HG02943 (cell line): Measurements from ENCODE around the gene USH1C.

Experiments used
- ATAC-seq: cut with Tn5 transposase; IDR thresholded peaks from one replicate; pipeline ENCODE4 v1.9.1; 2021; ENCODE audit warnings: mild to moderate bottlenecking, low read depth, moderate library complexity; ENCODE audit not compliant: unreplicated experiment

USH1C gene

DNA sequence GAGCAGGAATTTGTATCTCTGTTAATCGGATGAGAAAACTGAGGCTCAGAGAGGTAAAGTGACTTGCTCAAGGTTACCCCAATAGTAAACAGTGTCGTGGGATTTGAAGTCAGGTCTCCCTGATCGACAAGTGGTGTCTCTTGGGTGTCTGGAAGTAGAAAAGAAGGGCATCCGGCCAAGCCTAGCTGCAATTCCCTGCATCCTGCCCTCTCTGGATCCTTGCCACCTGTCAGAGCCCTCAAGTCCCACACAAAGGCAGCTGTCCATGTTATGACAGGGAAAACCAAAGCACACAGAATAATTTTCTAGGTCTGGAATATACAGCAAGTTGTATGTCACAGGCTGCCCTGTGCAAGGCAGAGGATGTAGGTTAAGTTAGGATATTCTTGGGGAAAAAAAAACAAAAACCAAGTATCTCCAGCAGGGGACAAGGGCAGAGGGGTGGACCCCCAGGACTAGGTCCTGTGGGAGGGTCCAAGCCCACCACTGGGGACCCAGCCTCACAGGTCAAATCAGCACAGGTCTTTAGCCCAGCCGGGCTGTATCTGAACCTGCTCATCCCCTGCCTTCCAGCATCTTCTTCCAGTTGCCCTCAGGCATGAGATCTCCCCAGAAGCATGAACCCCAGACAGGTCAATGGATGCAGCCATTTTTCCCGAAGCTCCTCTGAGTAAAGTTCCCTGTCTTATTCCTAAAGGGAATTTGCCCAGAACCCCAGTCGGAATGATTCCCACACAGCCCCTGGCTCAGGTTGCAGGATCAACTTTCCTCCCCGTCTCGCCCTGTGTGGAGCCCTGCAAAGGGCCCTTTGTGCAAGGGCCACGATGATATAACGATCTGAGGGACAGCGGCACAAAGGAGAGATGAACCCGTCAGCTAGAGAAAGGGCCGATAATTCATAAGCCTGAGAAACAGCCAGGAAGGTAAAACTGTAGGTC lies 15.0 kb downstream of the USH1C start:
- no peak for ATAC-seq

DNA sequence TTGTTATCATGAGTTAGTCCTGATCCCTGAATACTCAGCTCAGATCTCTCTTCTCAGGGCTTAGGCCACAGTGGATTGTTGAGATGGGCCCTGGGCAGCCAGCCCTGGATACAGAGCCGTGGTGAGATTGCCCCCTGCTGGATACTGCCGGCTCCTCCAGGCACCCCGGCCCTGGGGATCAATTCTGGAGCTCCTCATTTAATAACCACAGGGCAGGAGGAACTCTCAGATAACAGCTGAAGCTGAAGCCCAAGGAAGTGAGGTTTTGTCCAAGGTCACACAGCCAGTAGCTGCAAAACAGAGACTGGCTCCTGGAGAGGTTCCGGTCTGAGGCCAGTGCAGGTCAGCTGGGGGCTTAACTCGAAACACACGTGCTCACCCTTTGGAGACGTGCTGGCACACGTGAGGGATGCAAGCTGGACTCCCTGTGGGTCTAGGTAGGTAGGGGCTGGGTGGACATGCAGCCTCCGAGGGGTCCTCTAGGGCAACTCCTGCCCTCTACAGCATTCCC lies 16.0 kb downstream of the USH1C start:
- no peak for ATAC-seq

DNA sequence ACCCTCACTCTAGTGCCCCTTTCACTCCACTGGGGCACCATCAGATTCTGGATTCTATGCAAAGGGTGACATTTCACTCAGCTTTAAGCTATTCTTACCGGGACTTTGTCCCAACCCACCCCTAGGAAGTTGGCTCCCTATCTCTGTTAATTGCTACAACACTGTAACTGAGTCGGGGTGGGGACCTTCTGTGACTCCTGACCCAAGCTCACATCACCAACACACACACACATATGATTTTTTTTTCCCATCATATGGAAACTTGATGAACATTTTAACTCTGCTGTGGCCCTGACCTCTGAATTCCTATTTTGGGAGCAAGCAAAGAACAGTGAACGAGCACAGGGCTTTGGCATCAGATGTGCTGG lies 16.6 kb downstream of the USH1C start:
- no peak for ATAC-seq

DNA sequence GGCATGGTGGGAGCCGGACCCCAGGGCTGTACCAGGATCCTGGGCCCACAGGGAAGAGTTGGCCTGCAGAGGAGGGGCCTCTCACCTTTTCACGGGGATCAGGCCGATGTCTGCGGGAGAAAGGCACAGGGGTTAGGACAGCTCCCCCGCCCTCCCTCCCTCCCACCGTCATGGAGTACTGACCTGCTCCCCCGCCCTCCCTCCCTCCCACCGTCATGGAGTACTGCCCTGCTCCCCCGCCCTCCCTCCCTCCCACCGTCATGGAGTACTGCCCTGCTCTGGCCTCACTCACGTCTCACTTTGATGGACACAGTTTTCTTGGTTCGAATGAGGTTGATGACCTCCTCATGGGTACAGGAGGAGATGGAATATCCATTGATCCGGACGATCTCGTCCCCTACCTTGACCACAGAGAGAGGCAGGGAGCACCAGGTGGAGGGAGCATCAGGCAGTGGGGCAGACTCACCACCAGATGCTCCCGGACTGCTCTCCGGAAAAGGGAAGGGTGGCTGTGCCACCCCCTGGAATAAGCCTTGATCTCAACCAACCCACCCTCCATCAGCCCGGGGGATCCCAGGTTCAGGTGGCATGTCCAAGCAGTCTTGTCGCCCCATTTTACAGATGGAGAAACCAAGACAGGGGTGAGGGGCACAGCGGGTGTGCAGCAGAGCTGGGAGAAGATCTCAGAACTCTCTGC lies 17.1 kb downstream of the USH1C start:
- ATAC-seq, result no peak

DNA sequence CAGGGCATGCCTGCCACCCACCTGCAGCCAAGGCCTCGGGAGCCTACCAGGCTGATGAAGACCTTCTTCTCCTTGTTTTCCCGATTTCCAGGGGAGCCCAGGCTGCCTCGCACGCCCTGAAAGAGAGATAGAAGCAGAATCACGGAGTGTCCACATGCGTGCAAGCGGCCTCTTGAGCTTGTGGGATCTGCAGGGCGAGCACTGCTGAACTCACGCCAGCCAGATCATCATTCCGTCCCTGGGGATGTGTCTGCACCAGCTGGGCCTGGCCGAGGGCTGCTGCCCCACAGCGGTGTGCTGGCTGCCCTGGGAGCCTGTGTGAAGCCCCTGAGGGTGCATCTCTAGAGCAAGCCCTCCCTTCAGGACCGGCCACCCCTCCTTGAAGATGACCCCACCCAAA lies 17.9 kb downstream of the USH1C start:
- no peak for ATAC-seq

DNA sequence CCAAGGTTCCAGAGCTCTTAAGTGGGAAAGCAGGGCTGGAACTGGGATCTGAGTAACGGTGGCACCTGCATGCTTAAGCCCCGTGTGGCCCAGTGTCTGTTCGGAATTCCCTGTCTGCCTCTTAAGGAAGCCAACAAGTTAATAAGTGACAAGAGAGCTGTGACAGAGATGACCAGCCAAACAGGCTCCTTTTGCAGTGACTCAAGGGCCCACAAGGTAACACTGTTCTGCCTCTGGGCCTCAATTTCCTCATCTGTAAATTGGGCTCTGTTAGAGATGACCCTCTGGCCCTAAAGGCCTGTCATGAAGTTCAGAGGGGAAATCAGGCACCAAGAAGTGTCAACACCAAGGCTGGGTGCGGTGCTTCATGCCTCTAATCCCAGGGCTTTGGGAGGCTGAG lies 18.6 kb downstream of the USH1C start:
- no peak for ATAC-seq

DNA sequence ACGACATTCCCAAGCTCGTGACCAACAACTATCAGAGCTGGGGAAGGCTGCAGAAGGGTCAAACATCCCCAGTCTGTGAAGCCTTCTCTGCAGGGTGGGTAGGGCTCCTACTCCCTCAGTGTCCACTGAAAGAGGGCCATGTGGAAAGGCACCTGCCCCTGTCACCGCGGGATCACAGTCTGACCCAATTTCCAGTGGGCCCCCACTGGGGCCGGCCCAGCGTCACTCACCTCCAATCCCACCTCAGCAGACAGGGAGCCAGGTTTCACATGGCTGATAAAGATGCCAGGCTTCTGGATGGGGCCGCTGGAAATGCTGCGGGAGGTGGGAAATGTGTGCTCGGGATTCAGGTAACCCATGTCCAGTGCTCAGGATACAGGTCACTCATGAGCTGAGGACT lies 20.0 kb downstream of the USH1C start:
- no peak for ATAC-seq

DNA sequence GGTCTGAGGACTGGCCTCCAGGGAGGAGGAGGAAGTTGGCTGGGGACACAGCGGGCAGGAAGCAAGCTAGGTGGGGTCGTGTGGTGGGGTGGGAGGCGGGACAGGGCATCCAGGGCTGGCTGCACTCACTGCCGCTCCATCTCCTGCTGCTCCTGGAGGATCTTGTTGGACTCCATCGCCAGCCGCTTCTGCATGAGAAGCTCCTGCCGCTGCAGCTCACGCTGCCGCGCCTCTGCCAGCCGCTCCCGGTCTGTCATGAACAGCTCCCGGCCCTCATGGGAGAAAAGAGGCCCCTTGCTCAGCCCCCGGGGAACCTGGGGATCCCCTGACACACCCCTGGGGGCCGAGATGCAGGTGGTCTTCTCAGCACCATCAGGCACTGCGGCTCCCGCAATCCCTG lies 21.6 kb downstream of the USH1C start:
- ATAC-seq, result no peak

DNA sequence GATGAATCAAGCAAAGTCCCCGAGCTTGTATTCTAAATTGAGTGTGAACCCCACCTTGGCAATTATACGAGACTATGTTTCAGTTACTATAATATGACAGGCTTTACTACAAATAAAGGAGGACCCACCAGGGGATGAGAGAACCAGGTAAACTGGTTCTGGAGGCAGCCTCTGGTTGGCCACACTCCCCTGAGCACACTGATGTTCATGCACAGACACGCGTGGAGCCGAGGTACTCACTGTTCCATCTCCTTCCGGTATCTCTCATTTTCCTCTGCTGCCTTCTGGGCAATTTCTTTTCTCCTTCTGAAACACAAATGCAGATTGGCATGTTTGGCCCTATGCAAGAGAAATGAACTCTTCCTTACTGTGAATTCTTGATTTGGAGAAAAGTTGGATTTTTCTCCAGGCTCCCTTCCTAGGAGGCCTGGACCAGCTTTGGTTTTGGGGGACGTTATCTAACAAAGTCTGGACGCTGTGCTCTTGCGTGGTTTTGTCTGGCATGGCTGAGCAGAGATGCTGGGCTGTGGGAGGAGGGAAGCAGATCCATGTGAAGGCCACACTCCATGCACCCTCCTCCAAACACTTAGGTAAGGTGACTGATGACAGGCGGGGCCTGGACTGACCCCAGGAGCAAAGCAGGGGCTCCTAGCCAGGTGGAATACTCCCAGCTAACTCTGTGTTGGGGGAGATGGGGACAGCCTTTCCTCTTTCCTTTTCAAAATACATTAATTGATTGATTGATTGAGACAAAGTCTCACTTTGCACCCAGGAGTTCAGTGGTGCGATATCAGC lies 22.9 kb downstream of the USH1C start:
- no peak for ATAC-seq

DNA sequence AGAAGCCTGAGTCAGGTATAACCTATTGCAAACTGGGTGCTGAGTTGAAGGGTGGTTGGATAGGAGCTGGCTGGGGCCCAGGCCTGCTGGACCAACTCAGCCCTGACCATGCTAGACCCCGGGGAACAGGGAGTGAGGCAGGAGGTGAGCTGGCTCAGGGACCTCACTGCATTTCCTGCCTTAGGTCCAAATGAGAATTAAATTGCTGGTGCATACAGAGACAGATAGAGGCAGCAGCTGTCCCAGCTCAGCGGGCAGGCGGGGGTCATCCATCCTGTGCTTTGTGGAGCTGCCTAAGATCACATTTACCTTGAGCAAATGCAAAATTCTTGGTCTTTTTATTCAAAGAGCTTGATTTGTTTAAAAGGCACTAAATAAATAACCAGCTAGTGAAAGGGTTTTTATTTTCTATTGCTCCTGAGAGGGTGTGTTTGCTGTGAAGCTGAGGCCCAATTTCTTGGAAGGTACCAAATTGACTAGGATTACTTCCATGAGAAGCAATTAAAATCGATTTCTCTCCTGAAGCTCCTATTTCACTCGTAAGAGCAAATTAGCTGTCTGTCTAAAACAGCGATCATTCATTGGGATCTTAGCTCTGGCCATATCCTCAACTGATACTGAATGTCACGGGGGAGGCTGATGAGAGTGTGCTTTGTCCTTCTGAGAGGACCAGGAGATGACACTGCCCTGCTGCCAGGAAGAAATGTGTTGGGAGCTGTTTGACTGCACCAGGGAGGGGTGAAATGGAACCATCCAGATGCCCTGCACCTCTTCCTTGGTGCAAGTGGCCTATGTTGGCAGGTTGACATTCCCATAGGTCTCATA lies 24.9 kb downstream of the USH1C start:
- no peak for ATAC-seq

DNA sequence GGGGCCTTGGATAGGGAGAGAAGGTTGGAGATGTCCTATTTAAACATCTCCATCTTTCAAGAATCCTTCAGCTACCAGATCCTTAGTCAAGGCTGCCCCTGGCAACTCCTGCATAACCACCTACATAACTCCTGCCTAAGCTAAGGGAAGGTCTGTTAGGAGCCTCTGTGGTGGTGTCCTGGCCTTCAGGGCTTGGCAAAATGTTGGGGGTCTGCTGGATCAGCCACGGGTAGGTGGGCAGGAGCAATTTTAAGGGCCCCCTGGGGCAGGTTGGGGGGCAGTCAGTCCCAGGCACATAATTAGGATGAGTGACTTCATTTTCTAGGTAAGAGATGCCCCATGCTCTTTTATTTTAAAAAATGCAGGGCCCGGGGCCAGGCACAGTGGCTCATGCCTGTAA lies 25.9 kb downstream of the USH1C start:
- no peak for ATAC-seq

DNA sequence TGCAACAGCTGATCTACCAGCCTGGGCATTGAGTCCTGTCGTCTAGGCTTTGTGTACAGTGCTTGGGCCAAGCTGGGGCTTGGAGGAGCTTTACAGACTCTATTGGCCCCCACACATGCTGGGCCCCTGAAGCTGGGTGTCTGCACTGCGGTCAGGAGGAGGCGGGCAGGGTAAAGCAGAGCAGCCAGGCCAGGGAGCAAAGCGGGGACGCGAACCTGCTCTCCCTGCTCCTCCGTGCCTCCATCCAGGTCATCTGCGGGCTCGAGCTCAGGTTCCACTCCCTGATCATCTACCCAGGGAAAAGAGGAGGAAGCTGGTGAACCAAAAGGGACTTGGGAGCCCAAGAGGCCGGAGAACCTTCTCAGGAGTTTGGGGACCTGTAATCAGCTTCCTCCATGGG lies 27.0 kb downstream of the USH1C start:
- no peak for ATAC-seq

DNA sequence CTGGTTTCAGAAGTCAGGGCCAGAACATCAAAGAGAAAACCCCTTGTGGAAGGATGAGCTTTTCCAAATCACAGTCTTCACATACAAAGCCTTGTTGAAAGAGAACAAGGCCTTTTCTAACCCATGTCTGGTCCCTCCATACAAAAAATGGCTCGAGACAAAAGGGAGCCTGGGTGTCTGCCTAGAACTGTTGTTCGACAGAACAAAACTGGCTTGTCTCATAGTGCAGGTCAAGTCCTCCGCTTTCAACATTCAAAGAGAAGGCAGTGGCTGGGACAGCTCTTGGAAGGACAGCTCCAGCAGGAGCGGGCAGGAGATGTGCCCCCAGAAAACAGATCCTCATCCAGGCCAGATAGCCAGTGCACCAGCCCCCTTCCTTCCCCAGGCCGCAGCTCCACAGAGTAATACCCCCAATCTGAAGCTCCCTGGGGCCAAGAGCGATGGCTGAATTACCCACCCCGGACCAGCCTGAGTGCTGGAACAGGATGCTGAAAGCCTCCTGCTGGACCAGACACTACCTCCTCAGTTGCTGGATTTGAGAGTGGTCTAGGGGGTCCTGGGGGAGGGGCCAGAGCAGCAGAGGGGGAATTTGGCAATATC lies 27.6 kb downstream of the USH1C start:
- no peak for ATAC-seq

DNA sequence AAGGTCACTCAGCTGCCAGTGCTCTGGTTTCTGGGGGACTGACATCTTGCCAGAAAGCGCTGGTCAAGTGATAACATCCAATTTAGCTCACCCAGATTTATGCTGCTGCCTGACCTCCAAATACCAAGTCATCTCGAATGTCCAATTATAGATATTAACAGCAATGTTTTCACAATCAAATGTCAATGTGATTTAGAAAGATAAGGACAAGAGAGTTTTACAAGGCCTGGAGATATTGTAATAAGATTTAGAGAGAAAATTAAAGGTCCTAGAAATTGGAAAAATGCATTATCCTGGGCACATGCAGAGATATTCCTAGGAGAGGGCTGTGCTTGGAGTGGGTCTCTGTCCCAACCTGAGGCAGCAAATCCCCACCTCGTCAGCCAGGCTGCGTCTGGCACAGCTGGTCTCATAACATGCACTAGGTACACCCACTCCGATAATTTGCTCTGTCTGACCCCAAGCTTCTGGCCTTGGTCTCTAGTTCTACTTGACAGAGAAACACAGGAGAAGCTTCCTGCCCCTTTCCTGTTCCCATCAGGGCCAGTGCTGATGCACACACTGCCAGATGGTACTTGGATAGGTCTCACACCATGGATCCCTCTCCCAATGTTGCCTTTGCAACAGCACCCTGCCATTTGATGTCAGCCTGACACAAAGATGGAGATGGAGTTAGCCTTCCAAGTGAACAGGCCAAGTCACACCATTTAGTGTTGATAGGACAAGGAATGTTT lies 28.6 kb downstream of the USH1C start:
- ATAC-seq, result no peak

DNA sequence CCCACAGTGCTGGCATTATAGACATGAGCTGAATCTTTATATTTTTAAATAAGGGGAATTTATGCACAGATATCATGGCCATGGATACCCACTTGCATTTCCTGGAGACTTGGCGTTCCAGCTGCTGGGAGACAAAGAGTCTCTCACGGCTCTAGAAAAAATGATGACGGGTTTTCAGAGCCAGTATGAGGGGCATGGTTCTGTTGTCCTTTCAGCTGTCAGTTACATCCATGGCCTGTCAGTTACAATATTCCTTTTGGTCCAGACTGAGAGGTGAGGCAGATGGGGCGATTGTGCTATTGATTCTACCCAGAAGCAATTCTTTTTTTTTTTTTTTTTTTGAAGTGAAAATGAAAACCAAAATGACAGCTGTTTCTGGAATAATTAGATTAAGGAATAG lies 29.7 kb downstream of the USH1C start:
- no peak for ATAC-seq

DNA sequence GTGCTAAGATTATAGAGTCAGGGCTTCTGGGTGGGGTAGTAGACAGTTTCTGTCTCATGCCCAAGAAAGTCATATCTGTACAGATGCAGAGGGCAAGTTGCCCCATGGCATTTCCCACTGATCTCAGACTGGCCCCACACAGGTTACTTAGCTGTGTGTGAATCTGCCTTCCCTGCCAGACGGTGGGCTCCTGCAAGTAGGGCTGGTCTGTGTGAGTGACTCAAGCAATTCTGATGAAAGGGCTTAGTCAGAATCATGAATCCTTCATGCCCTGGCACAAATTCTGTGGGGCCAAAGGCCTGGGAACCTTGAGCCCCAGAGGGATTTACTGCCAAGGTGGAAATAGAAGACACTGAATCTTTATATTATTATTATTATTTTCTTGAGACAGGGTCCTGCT lies 30.4 kb downstream of the USH1C start:
- ATAC-seq, result no peak

DNA sequence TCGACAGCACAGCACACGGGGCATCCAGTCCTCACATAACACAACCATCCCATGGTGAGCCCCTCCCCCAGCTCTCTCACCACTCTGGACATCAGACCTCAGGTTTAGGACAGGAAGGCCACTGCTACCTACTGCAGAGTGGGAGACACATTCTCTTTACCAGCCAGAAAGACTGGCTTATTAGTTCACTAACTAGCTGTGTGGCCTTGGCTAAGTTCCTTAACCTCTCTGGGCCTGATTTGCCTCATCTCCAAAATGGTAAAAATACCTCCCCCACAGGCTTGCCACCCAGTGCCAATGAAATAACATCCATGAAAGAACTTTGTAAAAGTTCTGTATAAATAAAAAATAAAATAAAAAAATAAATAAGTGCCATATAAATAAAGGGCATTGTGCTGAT lies 32.1 kb downstream of the USH1C start:
- ATAC-seq, result no peak

DNA sequence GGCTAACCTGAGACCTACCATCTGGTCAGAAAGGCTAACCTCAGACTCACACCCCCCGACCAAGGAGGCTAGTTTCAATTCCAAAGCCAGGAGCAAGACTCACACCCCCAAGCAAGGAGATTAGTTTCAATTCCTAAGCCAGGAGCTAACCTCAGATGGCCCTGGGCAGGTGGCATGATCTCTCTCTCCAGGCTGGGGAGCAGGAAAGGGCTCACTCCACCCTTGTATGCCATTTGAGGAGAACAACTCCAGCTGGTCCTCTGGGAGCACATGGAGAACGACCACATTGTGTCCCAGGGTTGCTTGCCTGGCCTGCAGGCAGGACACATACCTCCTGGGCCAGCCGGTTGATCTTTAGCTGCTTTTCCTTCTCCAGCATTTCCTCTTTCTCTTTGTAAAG lies 32.6 kb downstream of the USH1C start:
- ATAC-seq, result no peak
